Loucy (cell line): ENCODE measurements around the gene TBX20.

Source experiments
- H2AFZ ChIP-seq: fragments of 200-600 bp; sonication (generic); 2 replicates; pipeline ENCODE4 v1.6.0; 2016; ENCODE audit warnings: antibody characterized with exemption, mild to moderate bottlenecking, low read length, moderate library complexity
- H3F3A ChIP-seq: fragments of 200-600 bp; 2 replicates; pipeline ENCODE4 v1.6.0; 2016; ENCODE audit warnings: antibody characterized with exemption, low read depth, mild to moderate bottlenecking
- H3K27me3 ChIP-seq: fragments of 200-600 bp; sonication (generic); 2 replicates; pipeline ENCODE4 v1.6.1; 2014; ENCODE audit warnings: low read length, mild to moderate bottlenecking; ENCODE audit not compliant: insufficient read depth, poor library complexity, severe bottlenecking
- H3K36me3 ChIP-seq: fragments of 200-600 bp; sonication (generic); 2 replicates; pipeline ENCODE4 v1.6.1; 2016; ENCODE audit warnings: low read length; ENCODE audit not compliant: insufficient read depth
- H3K4me1 ChIP-seq: fragments of 200-600 bp; sonication (generic); 2 replicates; pipeline ENCODE4 v1.5.1; 2014; ENCODE audit warnings: low read length, mild to moderate bottlenecking; ENCODE audit not compliant: insufficient read depth, poor library complexity, severe bottlenecking
- H3K4me2 ChIP-seq: fragments of 200-600 bp; sonication (generic); 2 replicates; pipeline ENCODE4 v1.6.0; 2014; ENCODE audit warnings: antibody characterized with exemption, low read length, low read depth, mild to moderate bottlenecking; ENCODE audit not compliant: poor library complexity, severe bottlenecking
- H3K4me3 ChIP-seq: fragments of 200-600 bp; sonication (generic); 2 replicates; pipeline ENCODE4 v1.5.1; 2014; ENCODE audit warnings: low read length, mild to moderate bottlenecking, mixed read lengths; ENCODE audit not compliant: poor library complexity, severe bottlenecking
- H3K79me2 ChIP-seq: fragments of 200-600 bp; sonication (generic); 2 replicates; pipeline ENCODE4 v1.6.1; 2014; ENCODE audit warnings: low read length; ENCODE audit not compliant: insufficient read depth
- H3K9ac ChIP-seq: fragments of 200-600 bp; sonication (generic); 2 replicates; pipeline ENCODE4 v1.6.0; 2014; ENCODE audit warnings: mild to moderate bottlenecking, low read depth, low read length, moderate library complexity; ENCODE audit not compliant: poor library complexity, severe bottlenecking
- H3K9me2 ChIP-seq: fragments of 200-600 bp; sonication (generic); replicated peaks from 2 replicates; pipeline ENCODE4 v1.6.1; 2016; ENCODE audit warnings: low read depth, low read length, mixed read lengths
- H3K9me3 ChIP-seq: fragments of 200-600 bp; sonication (generic); 2 replicates; pipeline ENCODE4 v1.6.1; 2014; ENCODE audit warnings: mild to moderate bottlenecking, antibody characterized with exemption, low read length, low read depth; ENCODE audit not compliant: insufficient read depth
- H4K20me1 ChIP-seq: fragments of 200-600 bp; sonication (generic); 2 replicates; pipeline ENCODE4 v1.6.0; 2014; ENCODE audit warnings: antibody characterized with exemption, low read length, mild to moderate bottlenecking; ENCODE audit not compliant: insufficient read depth, poor library complexity, severe bottlenecking
- EZH2phosphoT487 ChIP-seq: fragments of 200-600 bp; IDR thresholded peaks from 2 replicates; pipeline ENCODE4 v1.6.1; 2018; ENCODE audit warnings: antibody characterized with exemption, mild to moderate bottlenecking, moderate library complexity, borderline replicate concordance
- TF ChIP-seq, protein P1 (sequence below): fragments of 200-600 bp; sonication (generic); conservative IDR thresholded peaks from 2 replicates; pipeline ENCODE4 v1.5.1; 2014; ENCODE audit warnings: mild to moderate bottlenecking, antibody characterized with exemption, low read length

The TBX20 gene

DNA sequence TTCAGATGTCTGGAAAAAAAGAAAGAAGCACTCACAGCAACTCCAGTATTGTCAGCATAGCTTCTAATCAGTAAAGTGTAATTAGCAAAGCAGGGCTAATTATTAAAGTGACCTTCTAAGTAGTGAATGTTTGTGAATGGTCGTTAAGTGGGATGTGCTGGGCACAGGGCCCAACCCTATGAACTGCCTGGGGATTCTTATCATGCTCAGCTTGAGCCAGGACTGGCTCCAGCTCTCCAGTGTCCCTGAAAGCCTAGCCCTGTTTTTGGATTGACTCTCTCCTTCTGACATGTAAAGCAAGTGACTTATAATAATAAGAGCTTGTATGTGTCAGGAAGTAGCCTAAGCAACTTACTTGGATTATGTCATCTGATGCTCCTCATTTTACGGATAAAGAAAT is 9.5 kb upstream of the TBX20 start:
- Histone ChIP-seq H3K4me1 (no peaks in the 10 kb centered on the region), H3K36me3 (no peaks in the 10 kb centered on the region), H3K4me3 (no peak overlapping the region), H3K9me2 (no peaks in the 10 kb centered on the region), H3K27me3 (no peaks in the 10 kb centered on the region), H2AFZ (no peak overlapping the region; the same call in 1 of the 2 replicates), H4K20me1 (no peaks in the 10 kb centered on the region), H3K9ac (no peak overlapping the region), H3K79me2 (no peaks in the 10 kb centered on the region), H3K4me2 (no peak overlapping the region), H3K9me3 (no peaks in the 10 kb centered on the region), H3F3A (no peaks in the 10 kb centered on the region)
- TF ChIP-seq, protein P1, sequence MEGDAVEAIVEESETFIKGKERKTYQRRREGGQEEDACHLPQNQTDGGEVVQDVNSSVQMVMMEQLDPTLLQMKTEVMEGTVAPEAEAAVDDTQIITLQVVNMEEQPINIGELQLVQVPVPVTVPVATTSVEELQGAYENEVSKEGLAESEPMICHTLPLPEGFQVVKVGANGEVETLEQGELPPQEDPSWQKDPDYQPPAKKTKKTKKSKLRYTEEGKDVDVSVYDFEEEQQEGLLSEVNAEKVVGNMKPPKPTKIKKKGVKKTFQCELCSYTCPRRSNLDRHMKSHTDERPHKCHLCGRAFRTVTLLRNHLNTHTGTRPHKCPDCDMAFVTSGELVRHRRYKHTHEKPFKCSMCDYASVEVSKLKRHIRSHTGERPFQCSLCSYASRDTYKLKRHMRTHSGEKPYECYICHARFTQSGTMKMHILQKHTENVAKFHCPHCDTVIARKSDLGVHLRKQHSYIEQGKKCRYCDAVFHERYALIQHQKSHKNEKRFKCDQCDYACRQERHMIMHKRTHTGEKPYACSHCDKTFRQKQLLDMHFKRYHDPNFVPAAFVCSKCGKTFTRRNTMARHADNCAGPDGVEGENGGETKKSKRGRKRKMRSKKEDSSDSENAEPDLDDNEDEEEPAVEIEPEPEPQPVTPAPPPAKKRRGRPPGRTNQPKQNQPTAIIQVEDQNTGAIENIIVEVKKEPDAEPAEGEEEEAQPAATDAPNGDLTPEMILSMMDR, result no peak
- no peak for TF ChIP-seq EZH2phosphoT487

DNA sequence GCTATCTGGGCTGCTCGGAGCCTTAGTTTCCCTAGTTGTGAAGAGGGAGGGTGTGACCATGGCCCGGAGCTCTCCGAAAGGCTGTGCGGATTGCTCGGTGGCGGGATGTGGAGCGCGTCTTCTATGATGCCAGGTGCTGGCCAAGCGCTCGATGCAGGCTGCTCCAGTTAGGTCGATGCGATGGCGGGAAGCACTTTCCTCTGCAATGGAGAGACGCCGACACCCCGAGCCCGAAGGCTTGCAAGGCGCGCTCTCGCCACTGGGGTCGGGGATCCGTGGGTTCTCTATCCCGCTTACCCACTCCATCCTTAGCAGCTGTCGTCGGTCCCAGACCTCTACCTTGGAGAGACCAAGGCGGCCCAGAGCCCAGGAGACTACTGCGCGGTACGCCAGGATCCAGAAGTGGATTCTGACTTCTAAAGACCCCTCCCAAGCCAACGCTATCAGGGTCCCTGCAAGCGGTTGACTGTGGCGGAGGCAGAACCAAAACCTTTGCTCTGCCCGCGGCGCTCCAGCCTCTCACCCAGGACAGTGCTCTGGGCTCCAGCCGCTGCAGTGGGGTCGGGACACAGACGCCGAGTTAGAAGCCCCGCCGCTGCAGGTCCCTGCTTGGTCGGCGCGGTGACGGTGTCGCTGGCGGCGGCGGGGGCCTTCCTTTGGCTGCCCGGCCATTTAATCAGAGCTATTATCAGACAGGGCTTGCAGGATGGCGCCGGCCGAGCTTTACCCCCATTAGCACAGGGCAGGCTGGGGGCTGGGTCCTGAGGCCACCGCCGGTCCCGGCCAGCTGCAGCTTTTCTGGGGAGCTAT is 7.8 kb upstream of the TBX20 start:
- Histone ChIP-seq H3K27me3 (no peaks in the 10 kb centered on the region), H3K9me3 (no peaks in the 10 kb centered on the region), H3K79me2 (no peaks in the 10 kb centered on the region), H3F3A (no peaks in the 10 kb centered on the region), H3K9ac (no peak overlapping the region), H3K9me2 (no peaks in the 10 kb centered on the region), H3K4me2 (no peak overlapping the region), H3K36me3 (no peaks in the 10 kb centered on the region), H3K4me1 (no peaks in the 10 kb centered on the region), H3K4me3 (no peak overlapping the region), H2AFZ (no peak overlapping the region), H4K20me1 (no peaks in the 10 kb centered on the region)
- TF ChIP-seq, protein P1, result no peak
- TF ChIP-seq EZH2phosphoT487, result no peak

DNA sequence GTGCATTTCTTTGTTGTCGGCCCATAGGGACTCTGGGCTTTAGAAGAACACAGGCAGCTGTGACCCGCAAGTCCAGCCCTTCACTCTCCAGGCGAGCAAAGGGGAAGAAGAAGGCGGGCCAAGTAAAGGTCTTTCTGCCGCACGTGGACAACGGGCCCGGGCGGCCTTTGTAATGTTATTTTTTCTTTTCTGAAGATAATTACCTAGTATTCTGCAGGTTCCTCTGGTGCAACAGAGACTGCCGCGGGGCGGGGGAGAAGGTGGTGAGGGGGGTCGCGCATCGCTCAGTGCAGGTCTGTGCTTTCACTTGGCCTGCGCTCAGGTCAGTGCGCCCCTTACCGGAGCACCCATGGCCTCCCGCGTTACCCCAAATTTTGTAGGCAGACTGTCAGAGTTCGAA is 7.1 kb upstream of the TBX20 start:
- H3K27me3 ChIP-seq, result no peaks in the 10 kb centered on the region
- no peak for TF ChIP-seq EZH2phosphoT487
- TF ChIP-seq, protein P1, result no peak
- no peak overlapping the region for H3K9ac ChIP-seq

More for the DNA sequence above, 7.1 kb upstream of the TBX20 start:
- H4K20me1 ChIP-seq, result no peaks in the 10 kb centered on the region
- no peaks in the 10 kb centered on the region for H3K4me1 ChIP-seq
- no peak overlapping the region for H3K4me3 ChIP-seq
- H3K4me2 ChIP-seq, result no peak overlapping the region
- no peaks in the 10 kb centered on the region for H3K9me2 ChIP-seq
- H2AFZ ChIP-seq, result no peak overlapping the region
- H3K36me3 ChIP-seq, result no peaks in the 10 kb centered on the region
- no peaks in the 10 kb centered on the region for H3K79me2 ChIP-seq
- no peaks in the 10 kb centered on the region for H3K9me3 ChIP-seq
- H3F3A ChIP-seq, result no peaks in the 10 kb centered on the region
